ENCODE data around the gene COL5A1.
"Not testable (repeated sequence)": the region's sequence is repeated elsewhere in the genome, so short reads cannot be mapped to it uniquely, and the experiment has no call there.

COL5A1 gene

DNA sequence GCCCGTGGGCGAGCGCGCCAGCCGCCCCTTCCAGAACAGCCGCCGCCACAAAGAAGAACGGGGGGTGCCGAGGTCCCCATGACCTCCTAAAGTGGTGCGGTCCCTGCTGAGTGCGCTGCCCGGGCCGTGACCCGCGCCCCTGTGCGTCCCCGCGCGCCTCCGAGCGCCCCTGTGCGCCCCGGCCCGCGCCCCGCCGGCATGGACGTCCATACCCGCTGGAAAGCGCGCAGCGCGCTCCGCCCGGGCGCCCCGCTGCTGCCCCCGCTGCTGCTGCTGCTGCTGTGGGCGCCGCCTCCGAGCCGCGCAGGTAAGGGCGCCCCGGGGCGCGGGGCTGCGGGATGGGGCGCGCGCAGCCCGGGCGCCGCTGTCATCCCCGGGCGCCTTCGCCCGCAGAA lies 384 bp downstream of the COL5A1 start:
- DNase-seq = no peak

- DNase-seq = no peak
Measured at GRCh38 chr9:134642385-134643181, 980 bp downstream of the COL5A1 start.

GRCh38 chr9:134643222-134643671 lies 1.6 kb downstream of the COL5A1 start:
- DNase-seq = no peak

GRCh38 chr9:134644401-134644724 lies 2.8 kb downstream of the COL5A1 start:
- not testable (repeated sequence) for DNase-seq

DNA sequence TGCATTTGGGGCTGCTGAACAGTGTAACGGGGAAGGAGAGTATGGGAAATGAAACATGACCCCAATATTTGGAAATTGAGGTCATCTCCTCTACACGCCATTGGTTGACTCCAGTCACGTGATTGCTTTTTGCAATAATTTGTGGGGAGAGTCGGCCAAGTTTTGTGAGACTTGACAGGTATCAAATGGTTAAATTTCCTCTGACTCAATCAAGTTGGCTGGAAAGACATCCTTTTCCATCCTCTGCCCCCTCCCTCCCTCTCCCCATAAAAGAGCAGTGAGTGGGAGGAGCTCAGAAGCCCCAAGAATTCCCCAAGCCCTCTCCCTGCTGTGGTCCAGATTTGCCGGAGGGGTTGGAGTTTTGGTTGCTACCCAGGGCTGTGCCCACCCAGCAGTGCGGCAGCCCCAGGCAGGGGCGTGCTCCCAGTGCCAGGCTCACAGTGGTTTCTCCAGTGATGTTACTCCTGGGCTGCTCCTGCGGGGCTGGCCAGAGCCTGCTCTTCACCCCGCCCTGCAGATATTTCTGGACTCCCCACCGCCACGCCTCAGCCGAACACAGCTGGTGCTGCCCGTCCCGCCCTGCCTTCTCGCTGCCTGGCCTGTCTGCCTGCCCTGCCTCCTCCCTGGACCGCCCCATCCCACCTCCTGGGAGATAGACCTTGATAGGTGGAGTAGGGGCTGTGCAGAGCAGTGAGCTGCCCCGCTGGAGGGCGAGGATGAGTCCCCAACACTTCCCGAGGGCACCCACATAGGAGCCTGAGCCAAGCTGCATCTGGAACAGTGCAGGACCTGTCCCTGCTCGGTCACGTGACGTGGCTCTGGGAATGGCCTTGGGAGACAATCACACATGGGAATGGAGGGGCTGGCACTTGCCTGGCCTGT lies 3.4 kb downstream of the COL5A1 start:
- no peak for DNase-seq

DNA sequence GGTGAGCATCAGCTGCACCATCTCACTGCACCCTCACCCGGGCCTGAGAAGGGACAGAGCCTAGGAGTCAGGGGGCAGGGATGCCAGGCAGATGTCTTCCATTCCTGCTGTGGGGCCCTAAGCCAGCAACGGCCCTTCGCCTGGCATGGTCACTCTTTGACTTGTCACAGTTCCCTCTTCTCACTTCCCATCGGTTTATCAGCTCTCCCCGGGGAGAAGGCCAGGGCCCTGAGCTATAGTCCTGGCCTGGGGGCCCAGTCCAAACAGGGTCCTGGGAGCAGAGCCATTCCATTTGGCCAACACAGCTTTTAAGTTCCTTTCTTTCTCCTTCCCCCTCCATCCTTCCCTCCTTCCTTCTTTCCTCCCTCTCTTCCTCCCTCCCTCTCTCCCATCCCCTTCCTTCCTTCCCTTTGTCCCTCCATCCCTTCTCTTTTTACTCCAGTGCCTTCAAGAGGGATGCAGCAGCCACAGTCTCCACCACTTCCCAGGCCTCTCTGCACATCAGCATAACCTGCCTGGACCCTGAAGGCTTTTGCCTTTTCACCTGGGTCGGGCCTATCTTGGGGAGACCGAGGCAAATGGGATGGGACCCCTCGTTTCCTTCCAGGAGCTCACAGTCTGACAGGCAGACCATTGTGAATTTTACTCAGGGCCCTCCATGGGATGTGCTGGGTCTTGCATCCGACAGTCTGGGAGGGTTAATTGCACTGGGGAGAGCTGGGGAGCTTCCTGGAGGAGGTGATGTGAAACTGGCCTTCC lies 4.2 kb downstream of the COL5A1 start:
- DNase-seq = no peak

GRCh38 chr9:134647359-134648080 lies 5.9 kb downstream of the COL5A1 start:
- no peak for DNase-seq

- no peak for DNase-seq
Measured at GRCh38 chr9:134648701-134649530, 7.3 kb downstream of the COL5A1 start.

GRCh38 chr9:134650431-134651190 lies 9.0 kb downstream of the COL5A1 start:
- no peak for DNase-seq

DNA sequence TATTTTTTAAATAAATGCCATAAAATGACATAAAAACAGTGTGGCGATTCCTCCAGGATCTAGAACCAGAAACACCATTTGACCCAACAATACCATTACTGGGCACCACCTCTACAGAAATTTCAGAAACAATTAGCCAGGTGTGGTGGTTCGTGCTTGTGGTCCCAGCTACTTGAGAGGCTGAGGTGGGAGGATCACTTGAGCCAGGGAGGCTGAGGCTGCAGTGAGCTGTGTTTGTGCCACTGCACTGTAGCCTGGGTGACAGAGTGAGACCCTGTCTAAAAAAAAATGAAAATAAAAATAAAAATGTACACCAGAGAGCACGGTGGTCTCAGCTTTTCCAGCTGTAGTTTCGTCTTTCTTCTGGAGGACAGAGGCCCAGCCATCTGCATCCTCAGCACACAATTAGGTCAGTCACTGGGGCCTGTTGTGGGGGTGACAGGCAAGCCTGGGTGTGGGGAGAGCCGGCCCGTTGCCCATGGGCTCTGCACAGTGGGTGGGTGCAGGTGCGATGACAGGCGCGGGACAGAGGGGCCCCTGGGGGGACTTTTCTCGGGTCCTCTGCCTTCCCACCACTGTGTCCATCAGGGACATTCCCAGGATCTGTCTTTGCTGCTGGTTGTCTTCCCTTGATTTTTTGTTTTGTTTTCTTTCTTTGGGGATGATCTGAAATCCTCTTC lies 9.8 kb downstream of the COL5A1 start:
- no peak for DNase-seq

DNA sequence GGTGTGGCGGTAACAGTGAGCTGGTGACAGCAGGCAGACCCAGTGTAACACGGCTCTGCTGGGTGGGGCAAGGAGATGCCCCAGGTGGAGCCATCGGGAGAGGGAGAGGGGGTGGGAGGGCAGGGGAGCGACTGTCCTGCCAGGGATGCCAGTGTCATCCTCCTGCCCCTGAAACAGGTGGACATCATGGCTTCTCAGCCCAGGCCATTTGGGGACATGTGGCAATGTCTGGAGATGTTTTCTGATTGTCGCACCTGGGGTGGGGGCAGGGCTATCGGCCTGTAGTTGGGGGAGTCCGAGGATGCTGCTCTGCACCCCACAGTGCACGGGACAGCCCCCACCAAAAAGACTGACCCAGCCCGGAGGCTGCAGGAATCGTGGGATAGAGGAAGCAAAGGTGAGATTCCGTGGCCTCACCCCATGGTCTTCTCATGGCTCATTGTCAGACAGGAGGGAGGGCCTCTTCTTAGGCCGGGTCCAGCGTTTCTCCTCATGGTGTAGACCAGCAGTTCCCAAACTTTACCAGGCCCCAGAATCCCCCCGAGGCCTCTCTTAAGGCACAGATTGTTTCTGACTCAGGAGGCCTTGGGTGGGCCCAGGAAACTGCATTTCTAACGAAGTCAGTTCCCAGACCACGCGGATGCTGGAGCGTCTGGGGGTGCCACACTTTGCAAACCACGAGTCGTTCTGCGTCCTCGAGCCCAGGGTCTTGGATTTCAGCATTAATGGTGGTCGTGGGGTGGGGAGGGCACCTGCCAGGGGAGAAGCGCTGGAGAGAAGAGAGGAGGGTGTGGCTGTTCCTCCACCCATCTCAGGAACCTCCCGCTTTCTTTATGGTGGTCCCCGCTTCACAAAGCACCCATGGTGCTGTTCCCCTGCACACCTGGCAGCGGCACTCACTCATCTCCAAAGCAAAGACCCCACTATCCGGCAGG lies 11.0 kb downstream of the COL5A1 start:
- DNase-seq = no peak

DNA sequence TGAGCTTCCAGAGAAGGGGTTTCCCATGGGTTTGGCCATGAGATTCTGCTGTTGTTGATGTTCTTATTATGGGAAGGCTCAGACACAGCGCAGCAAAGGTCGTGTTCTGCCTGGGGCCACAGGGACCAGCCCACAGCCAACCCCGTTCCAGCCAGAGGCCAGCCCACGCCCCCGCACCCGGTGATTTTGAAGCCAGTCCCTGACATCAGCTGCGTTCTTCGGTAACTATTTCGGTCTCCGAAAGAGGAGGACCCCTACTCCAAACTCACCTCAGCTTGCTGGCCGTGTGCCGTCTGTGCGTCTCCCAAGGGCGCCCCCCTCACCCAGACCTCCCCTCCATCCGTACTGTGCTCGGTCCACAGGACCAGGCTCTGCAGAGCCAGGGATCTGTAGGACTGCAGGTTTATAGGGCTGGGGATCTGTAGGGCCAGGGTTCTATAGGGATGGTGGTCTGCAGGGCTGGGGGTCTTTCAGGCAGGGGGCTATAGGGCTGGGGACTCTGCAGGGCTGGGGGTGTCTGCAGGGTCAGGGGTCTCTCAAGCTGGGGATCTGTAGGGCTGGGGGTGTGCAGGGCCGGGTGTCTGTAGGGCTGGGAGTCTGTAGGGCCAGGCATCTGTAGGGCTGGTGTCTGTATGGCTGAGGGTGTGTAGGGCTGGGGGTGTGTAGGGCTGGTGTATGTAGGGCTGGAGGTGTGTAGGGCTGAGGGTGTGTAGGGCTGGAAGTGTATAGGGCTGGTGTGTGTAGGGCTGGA lies 11.8 kb downstream of the COL5A1 start:
- no peak for DNase-seq

DNA sequence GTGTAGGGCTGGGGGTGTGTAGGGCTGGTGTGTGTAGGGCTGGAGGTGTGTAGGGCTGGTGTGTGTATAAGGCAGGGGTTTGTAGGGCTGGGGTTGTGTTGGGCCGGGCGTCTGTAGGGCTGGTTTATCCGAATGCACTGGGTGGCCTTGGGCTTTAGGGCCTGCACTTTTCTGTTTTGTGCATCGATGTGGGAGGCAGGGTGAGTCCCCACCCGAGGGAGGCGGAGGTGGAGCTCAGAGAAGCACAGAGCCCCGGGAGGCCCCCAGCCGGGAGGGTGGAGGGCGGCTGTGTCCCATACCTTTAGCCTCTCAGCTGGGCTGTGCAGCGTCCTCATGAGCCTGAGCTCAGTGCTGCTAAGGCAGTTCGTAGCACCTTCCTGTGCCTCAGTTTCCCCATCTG lies 13.5 kb downstream of the COL5A1 start:
- no peak for DNase-seq

DNA sequence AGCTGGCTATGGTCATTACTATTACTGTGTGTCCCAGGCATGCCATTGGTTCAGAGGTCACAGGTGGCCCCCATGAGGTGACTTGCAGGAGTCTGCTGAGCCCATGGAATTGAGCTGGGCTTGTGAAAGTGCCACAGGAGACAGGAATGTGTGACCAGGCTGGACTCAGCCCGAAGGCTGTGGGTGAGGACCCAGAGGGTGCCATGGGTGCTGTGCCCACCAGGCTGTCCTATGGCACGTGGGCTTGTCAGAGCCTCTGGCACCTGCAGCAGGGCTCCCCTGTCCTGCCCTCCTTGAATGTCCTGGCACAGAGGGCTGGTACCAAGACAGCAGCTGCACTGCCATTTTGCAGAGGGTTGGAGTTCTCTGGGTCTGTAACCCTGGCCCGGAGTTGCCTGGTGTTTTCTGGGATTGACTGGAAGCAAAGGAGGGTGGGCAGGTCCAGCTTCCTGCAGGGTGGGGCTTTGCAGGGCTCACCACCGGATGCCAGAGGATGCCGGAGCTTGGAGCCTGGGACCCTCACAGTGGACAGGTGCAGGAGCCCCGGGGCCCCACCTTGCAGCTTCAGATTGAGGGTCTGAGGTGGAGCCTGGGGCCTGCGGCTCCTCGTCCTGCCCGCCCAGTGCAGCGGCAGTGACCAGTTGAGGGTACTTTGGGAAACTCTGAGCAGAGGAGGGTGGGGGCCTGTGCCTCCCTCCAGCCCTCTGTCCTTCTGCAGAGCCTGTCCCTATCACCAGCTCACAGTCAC lies 14.2 kb downstream of the COL5A1 start:
- DNase-seq = no peak

GRCh38 chr9:134656334-134657006 lies 14.9 kb downstream of the COL5A1 start:
- no peak for DNase-seq

DNA sequence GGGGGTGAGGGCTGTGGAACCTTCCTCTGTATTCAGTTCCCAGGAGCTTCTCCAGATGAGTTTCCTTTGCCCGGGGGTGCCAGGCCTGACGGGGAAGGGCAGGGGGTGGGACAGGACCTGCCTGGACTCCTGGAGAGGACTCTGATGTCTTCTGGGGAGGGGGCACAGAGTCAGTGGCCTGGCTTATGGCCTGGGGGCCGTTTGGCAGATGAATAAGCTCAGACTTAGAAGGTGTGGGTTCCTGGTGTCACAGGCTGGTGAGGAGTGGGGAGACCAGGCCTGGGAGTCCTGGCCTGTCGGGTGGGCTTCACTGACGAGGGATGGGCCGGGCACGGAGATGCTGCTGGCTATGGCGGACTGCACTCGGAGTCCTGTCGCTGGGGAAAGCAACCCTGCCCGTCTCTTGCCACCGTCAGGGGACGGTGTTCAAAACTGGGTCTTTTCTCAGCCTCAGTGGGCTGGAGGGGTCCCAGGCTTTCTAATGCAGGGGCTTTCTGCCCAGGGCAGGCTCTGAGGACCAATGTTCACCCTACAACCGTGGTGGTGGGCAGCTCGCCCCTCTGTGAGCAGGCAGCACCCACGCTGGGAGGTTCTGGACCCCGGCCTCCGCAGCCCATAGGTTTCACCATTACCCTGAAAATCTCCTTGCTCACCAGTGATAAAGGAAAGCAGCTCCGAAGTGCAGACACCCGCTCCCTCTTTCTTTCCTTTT lies 16.2 kb downstream of the COL5A1 start:
- DNase-seq = no peak
